Measurements from ENCODE around the gene CDR2.
A peak's percentile ranks its signal among the peaks of the same experiment; 100 is the strongest.
"Not testable (repeated sequence)": the region's sequence is repeated elsewhere in the genome, so short reads cannot be mapped to it uniquely, and the experiment has no call there.

The CDR2 gene

DNA sequence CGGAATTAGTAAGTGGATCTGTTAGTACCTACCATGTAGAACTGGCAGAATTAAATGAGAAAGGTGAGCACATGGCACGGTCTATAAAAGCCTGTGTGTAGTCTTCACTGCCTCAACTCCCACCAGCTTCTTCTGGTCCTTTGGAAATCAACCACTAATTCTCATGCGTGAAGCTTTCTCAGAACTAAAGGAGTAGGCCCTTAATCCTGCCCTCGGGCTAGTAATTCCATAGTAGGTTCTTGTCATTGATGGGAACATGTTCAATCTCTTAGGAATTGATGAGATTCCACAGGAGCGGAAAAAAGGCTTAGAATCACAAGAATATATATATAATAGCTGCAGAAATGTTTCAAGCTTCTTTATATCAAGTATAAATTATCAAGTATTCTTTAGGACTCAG, 21.7 kb downstream of the CDR2 start:
- DNase-seq (ENCODE audit: low spot score): no peak

DNA sequence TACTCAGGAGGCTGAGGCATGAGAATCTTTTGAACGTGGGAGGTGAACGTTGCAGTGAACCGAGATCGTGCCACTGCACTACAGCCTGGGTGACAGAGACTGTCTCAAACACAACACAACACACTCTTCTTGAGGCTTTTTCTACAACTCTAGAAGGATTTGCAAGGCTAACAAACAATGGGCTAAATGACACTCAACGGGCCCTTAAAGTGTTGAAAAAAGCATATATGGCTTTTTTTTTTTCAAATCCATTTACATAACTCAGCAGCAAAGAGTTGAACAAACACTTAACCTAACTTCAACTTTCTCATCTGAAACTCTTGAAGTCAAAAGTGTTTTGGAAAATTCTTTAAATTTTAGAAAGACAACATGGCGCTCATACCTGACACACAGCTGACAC, 22.3 kb downstream of the CDR2 start:
- no peak for DNase-seq (ENCODE audit: low spot score)

DNA sequence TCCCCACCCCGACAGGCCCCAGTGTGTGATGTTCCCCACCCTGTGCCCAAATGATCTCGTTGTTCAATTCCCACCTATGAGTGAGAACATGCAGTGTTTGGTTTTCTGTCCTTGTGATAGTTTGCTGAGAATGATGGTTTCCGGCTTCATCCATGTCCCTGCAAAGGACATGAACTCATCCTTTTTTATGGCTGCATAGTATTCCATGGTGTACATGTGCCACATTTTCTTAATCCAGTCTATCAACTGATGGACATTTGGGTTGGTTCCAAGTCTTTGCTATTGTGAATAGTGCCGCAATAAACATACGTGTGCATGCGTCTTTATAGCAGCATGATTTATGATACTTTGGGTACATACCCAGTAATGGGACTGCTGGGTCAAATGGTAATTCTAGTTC, 23.4 kb downstream of the CDR2 start:
- not testable (repeated sequence) for DNase-seq (ENCODE audit: low spot score)

DNA sequence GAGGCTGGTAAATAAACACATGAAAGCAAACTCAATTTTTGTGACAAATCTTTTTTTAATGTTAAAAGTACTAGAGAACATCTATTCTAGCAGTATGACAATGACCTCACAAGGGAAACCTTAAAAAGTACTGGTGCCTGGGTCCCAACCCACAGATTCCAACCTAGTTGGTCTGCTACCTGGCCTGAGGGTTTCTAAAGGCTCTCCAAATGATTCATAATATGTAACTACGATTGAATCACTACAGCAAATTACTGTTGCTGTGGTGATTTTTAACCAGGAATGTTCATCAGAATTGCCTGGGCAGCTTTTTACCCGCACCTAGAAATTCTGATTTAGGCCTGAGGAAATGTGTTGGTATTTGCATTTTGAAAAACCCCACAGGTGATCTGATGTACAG, 26.1 kb downstream of the CDR2 start:
- DNase-seq (ENCODE audit: low spot score): no peak

DNA sequence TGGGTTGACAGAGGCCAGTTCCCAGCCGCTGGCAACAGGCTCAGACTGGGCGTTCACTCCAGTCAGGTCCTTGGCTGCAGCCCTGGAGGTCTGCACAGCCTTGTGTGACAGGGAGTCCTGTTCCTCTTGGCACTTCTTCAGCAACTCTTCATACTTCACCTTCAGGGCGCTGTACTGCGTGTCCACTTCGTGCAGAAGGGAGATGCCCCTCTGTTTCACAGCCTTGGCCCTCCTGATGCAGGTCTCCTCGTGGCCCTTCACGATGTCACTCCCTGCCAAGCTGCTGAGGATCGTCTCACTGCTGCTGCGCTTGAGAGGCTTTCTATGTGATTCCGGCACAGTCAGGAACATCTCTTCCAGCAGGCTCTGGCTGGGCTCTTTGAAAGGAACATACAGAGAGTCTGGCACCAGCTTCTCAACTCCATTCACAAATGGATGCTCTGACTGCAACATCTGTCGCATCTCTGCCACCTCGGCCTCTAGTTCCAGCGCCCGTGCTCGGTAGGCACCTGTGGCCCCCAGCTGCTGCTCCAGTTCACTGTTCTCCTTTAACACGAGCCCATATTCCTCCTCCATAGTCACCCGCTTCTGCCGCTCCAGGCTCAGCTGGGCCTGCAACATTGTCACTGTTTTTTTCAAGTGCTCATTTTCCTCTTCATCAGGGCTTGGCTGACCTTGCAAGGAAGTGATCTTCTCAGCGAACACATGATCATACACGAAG, 27.2 kb downstream of the CDR2 start:
- no peak for DNase-seq (ENCODE audit: low spot score)

DNA sequence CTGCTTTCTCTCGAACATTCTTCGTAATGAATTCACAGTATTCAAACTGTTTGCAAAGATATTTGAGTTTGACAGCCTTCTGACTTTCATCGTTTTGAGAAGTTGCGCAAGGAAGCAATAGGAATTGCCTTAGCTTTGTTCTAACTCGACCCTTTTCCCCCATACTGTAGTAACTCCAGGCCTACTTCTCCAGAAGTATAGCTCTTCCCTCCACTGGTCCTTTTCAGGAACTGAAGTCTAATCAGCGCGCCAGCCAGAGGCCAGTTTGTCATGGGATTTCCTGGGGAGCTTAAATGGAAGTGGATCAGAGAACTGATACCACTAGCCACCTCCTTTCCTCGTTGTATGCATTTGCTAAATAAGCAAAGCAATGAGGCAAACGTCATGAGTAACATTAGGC, 27.9 kb downstream of the CDR2 start:
- DNase-seq (ENCODE audit: low spot score): no peak

DNA sequence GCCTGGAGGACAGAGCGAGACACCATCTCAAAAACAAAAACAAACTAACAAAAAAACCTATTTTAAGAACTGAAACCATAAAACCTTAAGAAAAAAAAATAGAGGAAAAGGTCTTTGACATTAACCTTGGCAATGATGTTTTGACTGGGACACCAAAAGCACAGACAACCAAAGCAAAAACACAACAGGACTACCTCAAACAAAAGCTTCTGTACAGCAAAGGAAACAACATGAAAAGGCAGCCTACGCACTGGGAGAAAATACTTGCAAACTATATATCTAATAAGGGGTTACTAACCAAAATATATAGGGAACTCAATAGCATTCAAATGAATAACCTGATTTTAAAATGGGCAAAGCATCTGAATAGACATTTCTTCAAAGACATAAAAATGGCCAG, 32.3 kb downstream of the CDR2 start:
- no peak for DNase-seq (ENCODE audit: low spot score)

DNA sequence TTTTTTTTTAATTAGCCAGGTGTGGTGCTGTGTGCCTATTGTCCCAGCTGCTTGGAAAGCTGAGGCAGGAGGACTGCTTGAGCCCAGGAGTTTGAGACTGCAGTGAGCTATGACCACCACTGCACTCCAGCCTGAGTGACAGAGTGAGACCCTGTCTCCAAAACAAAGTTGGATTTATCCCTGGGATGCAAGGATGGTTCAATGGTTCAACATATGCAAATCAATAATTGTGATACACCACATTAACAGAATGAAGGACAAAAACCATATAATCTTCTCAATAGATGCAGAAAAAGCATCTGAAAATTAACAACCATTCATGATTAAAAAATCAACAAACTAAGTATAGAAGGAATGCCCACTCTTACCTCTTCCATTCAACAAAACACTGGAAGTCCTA, 33.5 kb downstream of the CDR2 start:
- DNase-seq (ENCODE audit: low spot score): no peak

DNA sequence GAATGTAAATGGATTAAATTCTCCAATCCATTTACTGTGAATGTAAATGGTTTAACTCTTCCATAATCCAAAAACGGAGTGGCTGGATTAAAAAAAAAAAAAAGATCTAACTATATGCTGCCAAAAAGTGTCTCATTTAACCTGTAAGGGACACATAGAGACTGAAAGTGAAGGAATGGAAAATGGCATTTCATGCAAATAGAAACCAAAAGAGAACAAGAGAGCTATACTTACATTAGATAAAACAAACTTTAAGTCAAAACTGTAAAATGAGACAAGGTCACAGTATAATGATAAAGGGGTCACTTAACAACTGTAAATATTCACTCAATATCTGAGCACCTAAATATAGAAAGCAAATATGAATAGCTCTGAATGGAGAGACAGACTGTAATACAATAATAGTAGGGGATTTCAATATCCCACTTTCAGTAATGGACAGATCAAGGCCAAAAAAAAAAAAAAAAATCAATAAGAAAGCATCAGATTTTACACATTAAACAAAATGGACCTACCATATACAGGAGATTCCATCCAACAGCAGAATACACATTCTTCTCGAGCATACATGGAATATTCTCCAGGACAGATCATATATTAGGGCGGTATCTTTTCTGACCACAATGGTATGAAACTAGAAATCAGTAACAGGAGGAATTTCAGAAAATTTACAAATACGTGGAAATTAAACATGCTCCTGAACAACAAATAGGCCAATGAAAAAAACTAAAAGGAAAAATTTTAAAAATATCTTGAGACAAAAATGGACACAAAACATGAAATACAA, 36.4 kb downstream of the CDR2 start:
- no peak for DNase-seq (ENCODE audit: low spot score)

DNA sequence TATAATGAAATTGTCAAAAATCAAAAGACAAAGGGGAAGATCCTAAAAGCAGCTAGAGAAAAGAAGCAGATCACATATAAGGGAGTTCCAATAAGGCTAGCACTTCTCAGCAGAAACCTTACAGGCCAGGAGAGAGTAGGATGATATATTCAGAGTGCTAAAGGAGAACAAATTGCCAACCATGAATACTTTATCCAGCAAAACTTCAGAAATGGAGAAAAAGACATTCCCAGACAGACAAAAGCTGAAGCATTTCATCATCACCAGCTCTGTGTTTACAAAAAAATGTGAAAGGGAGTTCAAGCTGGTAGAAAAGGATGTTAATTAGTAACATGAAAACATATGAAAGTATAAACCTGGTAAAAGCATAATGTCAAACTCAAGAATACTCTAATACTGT, 37.4 kb downstream of the CDR2 start:
- DNase-seq (ENCODE audit: low spot score): no peak

DNA sequence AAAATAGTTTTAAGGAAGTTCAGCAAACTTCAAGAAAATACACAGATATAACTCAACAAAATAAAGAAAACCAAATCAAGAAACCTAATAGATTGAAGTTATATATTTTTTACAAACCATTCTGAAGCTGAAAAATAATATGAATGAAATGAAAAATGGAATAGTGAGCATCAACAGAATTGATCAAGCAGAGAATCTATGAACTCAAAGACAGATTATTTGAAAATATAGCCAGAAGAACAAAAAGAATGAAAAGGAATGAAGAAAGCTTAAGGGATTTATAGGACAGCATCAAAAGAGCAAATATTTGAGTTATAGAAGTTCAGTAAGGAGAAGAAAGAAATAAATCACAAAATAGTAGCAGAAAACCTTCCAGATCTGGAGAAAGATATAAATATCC, 37.8 kb downstream of the CDR2 start:
- DNase-seq (ENCODE audit: low spot score): no peak

DNA sequence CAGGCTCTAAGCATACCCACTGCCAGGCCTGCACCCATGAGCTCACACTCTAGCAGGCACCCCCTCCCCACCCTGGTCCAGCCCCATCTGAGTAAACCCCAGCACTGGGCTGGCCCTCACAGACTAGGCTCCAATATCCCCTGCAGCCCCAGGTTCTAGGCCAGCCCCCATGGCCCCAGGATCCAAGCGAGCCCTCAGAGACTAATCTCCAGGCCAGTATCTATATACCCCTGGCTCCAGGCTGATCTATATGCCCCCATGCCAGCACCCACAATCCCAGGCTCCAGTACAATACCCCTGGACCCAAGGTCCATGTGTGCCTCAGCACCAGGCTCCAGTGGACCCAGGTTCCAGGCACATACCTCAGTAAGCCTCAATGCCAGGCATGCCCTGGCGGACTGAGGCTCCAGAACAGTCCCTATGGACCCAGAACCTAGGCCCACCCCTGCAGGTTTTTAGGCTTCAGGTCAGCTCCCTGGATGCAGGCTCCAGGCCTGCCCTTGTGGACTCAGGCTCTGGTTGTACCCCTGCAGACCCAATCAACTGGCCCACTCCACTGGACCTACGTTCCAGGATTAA, 38.7 kb downstream of the CDR2 start:
- no peak for DNase-seq (ENCODE audit: low spot score)

DNA sequence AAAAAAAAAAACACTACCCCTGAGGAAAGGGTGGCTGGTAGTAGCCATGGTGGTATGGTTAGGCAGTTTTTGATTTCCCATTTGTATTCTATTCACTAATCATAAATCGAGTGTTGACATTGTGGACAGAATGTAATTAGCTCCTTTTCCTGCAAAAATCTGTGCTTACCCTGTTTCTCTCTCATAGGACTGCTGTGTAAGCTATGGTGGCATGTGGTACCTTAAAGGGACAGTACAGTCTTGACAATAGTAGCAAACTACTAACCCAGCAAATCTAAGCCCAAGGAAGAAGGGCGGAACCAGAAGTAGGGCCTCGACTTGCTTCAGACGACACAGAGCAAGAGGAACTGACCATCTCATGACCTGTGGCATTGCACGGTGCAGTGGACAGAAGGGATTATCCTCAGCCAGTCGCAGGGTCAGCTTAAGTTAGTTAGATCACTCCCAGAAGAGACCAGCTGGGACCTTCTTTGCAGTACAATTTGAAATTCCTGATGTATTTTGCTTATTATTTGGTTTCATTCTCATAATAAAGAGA, 40.9 kb downstream of the CDR2 start:
- no peak for DNase-seq (ENCODE audit: low spot score)

DNA sequence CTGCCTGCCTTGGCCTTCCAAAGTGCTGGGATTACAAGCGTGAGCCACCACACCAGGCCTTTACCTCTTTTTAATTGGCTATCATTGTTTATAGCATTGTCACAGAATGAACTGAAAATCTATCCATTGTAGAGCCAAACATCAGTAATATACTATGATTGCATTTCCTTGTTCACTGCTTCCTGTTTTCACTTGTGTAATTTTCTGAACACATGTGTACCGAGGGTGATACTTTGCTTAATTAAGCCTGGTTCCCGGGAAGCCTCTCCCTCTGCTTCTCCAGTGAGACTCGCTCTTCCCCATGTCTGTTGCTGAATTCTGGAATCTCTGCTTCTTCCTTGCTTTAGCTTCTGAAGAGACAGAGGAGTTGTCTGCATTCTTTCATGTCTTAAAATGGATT, 44.1 kb downstream of the CDR2 start:
- no peak for DNase-seq (ENCODE audit: low spot score)

DNA sequence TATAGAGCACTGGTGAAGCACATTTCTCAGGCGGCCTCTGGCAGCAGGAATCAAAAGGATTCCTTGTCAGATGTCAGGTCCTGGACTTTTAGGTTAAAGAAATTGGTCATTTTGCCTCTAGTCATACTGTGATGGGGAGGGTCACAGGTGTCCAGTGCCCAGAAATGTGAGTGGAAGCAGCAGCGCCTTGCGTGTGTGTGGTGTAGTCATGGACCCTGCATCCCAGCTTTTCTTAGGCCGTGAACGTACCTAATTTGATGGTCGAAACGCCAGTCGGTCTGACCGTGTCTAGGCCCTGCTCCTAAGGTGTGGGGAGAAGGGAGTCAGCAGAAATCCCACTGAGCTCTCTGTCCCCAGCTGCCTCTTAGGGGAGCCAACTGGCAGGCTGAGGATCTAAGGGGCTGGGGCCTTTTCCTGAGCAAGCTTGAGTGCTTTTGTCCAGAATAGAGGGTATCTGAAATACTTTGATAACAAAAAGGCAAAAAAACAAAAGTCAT, 45.2 kb downstream of the CDR2 start:
- DNase-seq (ENCODE audit: low spot score): peak; percentile 26

DNA sequence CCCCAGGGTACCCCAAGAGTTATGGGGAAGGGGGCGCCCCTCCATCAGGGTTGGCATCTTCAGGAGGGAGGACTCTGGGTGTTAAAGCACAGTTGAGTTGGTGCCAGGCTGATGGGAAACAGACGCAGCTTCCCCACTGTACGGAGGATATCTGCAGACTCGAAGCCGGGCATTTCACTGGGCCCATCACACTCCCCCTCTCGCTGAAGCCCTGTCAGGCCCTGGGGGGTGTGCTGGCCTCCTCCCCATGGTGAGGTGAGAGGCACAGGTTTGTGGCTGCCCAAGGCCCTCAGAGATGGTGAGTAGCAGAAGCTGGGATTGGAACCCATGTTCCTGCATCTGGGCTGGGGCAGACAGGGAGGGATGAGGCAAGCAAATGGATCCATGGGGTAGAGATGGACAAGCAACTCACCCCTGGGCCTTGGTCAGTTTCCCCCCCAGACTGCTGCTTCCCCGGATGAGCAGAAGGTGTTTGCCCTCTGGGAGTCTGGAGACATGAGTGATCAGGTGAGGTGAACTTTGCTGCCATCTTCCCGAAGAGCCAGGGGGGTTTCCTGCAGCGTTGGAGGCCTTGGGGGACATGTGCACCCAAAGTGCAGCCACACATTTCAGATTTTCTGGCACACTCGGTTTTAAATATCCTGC, 46.2 kb downstream of the CDR2 start:
- peak; percentile 52 for DNase-seq (ENCODE audit: low spot score)

DNA sequence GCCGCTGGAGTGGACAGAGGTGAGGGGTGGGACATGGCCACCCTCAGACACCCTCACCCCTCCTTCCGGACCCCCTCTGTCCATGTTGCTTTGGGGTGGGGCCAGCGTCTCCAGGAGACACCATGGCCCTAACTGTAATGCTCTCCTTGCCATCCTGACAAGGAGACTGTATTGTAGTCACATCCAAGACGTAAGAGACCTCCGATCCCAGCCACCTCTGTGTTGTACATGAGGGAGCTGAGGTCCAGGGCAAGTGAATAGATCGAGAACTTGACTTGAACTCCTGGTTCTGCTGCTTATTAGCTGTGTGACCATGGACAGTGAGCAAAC, 47.0 kb downstream of the CDR2 start:
- no peak for DNase-seq (ENCODE audit: low spot score)

DNA sequence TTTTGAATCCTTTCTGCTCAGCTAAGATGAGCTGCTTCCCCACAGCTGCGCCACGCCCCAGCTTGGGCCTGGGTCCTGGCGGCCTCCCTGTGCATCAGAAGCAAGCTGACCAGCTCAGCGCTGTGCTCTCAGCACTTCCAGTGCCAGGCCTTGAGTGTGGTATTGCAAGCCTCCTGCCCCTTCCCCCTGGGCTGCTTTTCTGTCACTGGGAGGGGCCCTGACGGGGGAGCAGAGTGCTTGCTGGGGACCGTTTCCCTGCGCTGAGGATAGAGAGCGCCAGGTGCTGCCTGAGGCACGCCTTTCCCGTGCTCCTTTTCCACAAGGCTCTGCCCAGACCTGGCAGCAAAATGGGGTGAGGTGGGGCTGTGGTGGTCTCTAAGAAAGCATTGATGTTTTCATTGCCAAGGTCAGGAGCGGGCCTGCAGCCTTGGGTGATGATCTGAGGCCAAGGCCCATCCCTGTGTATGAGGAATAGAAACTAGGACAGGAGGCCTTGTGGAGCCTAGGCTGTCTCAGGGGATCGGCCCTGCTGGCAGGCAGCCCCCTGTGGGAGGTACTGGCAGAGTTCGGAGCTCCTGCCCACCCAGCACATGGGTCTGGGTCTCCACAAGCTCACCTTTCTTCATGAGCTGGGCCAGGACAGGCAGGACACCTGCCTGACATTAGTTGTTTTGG, 47.5 kb downstream of the CDR2 start:
- peak; percentile 61 for DNase-seq (ENCODE audit: low spot score)

DNA sequence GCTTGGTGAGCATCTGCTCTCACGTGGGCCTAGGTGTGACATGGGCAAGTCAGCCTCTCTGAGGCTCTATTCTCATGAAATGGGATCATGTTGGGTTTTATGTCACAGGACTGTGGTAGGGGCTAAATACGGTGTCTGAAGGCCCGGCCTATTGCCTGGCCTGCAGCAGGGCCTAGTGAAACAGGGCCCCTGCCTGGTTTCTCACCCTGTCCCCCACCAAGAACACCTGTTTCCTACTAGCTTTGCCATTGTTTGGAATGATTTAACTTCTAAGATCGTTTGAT, 48.1 kb downstream of the CDR2 start:
- no peak for DNase-seq (ENCODE audit: low spot score)

DNA sequence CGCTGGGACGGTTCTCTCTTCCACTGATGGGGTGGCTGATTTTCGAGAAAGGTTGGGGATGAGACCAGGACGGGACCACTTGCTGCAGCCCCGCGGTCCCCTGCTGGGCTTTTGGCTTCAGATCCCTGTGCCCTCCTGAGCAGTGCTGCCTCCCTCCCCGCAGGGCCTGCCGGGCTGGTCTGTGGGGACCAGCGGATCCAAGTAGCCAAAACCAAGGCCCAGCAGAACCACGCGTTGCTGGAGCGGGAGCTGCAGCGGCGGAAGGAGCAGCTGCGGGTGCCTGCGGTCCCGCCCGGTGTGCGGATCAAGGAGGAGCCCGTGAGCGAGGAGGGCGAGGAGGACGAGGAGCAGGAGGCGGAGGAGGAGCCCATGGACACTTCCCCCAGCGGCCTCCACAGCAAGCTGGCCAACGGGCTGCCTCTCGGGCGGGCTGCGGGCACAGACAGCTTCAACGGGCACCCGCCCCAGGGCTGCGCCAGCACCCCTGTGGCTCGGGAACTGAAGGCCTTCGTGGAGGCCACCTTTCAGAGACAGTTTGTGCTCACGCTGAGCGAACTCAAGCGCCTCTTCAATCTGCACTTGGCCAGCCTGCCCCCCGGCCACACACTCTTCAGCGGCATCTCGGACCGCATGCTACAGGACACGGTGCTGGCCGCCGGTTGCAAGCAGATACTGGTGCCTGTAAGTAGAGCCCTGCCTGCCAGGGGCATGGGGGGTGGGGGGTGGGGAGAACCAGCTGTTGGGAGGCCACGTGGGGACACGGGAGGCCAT, 48.6 kb downstream of the CDR2 start:
- DNase-seq (ENCODE audit: low spot score): peak; percentile 46

DNA sequence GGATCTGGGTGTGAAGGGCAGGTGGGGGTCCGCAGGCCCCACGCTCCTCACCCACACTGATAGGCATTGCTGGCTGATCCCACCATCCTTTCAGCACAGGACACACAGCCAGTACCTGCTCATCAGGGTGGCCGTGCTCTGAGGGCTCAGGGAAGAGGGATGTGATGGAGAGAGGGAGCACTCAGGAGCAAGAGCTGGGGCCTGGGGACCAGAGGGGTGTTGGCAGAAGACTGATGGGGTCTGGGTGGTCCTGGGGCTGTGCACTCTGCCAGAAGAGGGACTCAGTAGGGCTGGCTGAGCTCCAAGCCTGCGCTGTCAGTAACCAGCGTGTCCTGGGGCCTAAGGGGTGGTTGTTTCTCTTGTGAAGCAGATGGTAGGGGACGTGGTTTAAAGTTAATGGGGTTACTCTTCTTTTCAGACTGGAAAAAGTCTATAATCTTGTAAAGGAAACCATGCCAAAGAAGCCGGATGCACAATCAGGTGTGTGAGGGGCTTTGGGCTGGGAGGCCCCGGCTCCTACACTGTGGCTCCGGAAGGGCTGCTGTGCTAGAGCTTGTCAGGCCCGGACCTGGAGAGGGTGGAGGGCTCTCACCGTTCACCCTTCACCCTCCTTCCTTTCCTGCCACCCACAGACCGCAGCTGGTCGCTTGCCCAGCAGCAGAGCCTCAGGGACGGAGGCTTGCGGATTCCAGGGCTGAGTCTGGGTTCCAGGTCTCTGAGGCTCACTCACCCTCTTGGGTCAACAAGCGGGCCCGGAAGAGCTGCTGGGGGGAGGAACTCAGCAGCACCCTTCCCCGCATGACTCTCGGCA, 49.4 kb downstream of the CDR2 start:
- DNase-seq (ENCODE audit: low spot score): peak; percentile 42
